Right renal cortex interstitium (tissue), 3 donors: ENCODE results near the gene GALNT9. TPM values are rescaled to one million over a fixed set of nuclear protein-coding genes. Genes with fewer than 3 reads are reported as not detected.
"Not testable (repeated sequence)": the region's sequence is repeated elsewhere in the genome, so short reads cannot be mapped to it uniquely, and the experiment has no call there.

Experiments
- DNase-seq, 3 donors: peaks; one replicate each; pipeline ENCODE4 v3.0.0-alpha.2; 2013; ENCODE audit warnings: low read depth in 3 of 3, low spot score in 2 of 3
- polyA plus RNA-seq, 3 donors: library from polyadenylated mRNA; unstranded; fragments of 120-200 nt; gene quantifications; one replicate each; pipeline ENCODE4 v1.2.1, GENCODE V29; 2013; ENCODE audit not compliant: insufficient read length in 3 of 3

GALNT9 gene
- polyA plus RNA-seq, 3 donors: 6.2 to 8.0 (median 7.1) TPM

GRCh38 chr12:132206046-132206434 is 123.3 kb downstream of the GALNT9 start:
- no peak for DNase-seq

GRCh38 chr12:132205271-132206045 is 123.9 kb downstream of the GALNT9 start:
- no peak for DNase-seq

- DNase-seq: no peak
These were observed 124.6 kb downstream of the GALNT9 start for GRCh38 chr12:132204793-132205270.

- no peak for DNase-seq
These were observed 125.2 kb downstream of the GALNT9 start for GRCh38 chr12:132204063-132204792.

GRCh38 chr12:132202929-132203721 is 126.3 kb downstream of the GALNT9 start:
- DNase-seq: no peak

GRCh38 chr12:132201391-132202120 is 127.8 kb downstream of the GALNT9 start:
- no peak for DNase-seq

- no peak for DNase-seq
These were observed 128.6 kb downstream of the GALNT9 start for GRCh38 chr12:132200800-132201199.

- no peak for DNase-seq
These were observed 129.7 kb downstream of the GALNT9 start for GRCh38 chr12:132199526-132200319.

GRCh38 chr12:132199101-132199500 is 130.3 kb downstream of the GALNT9 start:
- no peak for DNase-seq

GRCh38 chr12:132197581-132198354 is 131.6 kb downstream of the GALNT9 start:
- DNase-seq: no peak

GRCh38 chr12:132196873-132197390 is 132.5 kb downstream of the GALNT9 start:
- DNase-seq: no peak

- DNase-seq: no peak
These were observed 133.1 kb downstream of the GALNT9 start for GRCh38 chr12:132196038-132196872.

GRCh38 chr12:132195242-132195641 is 134.1 kb downstream of the GALNT9 start:
- DNase-seq: not testable (repeated sequence)

GRCh38 chr12:132194556-132194955 is 134.8 kb downstream of the GALNT9 start:
- no peak for DNase-seq

- no peak for DNase-seq
These were observed 135.3 kb downstream of the GALNT9 start for GRCh38 chr12:132194056-132194455.

GRCh38 chr12:132191715-132192553 is 137.5 kb downstream of the GALNT9 start:
- no peak for DNase-seq
